Measurements from ENCODE around the gene ATP2C2.

ATP2C2 gene

GRCh38 chr16:84379709-84380362, 11.5 kb downstream of the ATP2C2 start:
- H3K4me3 ChIP-seq (ENCODE audit: low read length) = no peak overlapping the region
- no peak for TF ChIP-seq CTCF (conservative IDR thresholded peaks at IDR 0.05; ENCODE audit: low read length)
- DNase-seq (ENCODE audit: low read depth) = no peak

GRCh38 chr16:84380405-84380804, 12.1 kb downstream of the ATP2C2 start:
- no peak for DNase-seq (ENCODE audit: low read depth)
- no peak for TF ChIP-seq CTCF (conservative IDR thresholded peaks at IDR 0.05; ENCODE audit: low read length)
- no peak overlapping the region for H3K4me3 ChIP-seq (ENCODE audit: low read length)

- no peak for TF ChIP-seq CTCF (conservative IDR thresholded peaks at IDR 0.05; ENCODE audit: low read length)
- no peak overlapping the region for H3K4me3 ChIP-seq (ENCODE audit: low read length)
- DNase-seq (ENCODE audit: low read depth) = no peak
Measured at GRCh38 chr16:84382396-84382795, 14.1 kb downstream of the ATP2C2 start.

- DNase-seq (ENCODE audit: low read depth) = no peak
- no peak for TF ChIP-seq CTCF (conservative IDR thresholded peaks at IDR 0.05; ENCODE audit: low read length)
- H3K4me3 ChIP-seq (ENCODE audit: low read length) = no peak overlapping the region
Measured at GRCh38 chr16:84383106-84383505, 14.8 kb downstream of the ATP2C2 start.

- no peak for DNase-seq (ENCODE audit: low read depth)
- TF ChIP-seq CTCF (conservative IDR thresholded peaks at IDR 0.05; ENCODE audit: low read length) = no peak
- H3K4me3 ChIP-seq (ENCODE audit: low read length) = no peak overlapping the region
Measured at GRCh38 chr16:84386047-84386446, 17.7 kb downstream of the ATP2C2 start.

GRCh38 chr16:84387021-84387420, 18.7 kb downstream of the ATP2C2 start:
- no peak for TF ChIP-seq CTCF (conservative IDR thresholded peaks at IDR 0.05; ENCODE audit: low read length)
- H3K4me3 ChIP-seq (ENCODE audit: low read length) = no peak overlapping the region
- no peak for DNase-seq (ENCODE audit: low read depth)

- no peak for DNase-seq (ENCODE audit: low read depth)
- TF ChIP-seq CTCF (conservative IDR thresholded peaks at IDR 0.05; ENCODE audit: low read length) = no peak
- no peak overlapping the region for H3K4me3 ChIP-seq (ENCODE audit: low read length)
Measured at GRCh38 chr16:84390131-84390785, 21.9 kb downstream of the ATP2C2 start.
